Loucy (cell line): Measurements from ENCODE around the gene CEACAM8.

ENCODE experiments used
- H2AFZ ChIP-seq: fragments of 200-600 bp; sonication (generic); 2 replicates; pipeline ENCODE4 v1.6.0; 2016; ENCODE audit warnings: antibody characterized with exemption, mild to moderate bottlenecking, low read length, moderate library complexity
- H3F3A ChIP-seq: fragments of 200-600 bp; 2 replicates; pipeline ENCODE4 v1.6.0; 2016; ENCODE audit warnings: antibody characterized with exemption, low read depth, mild to moderate bottlenecking
- H3K27me3 ChIP-seq: fragments of 200-600 bp; sonication (generic); 2 replicates; pipeline ENCODE4 v1.6.1; 2014; ENCODE audit warnings: low read length, mild to moderate bottlenecking; ENCODE audit not compliant: insufficient read depth, poor library complexity, severe bottlenecking
- H3K36me3 ChIP-seq: fragments of 200-600 bp; sonication (generic); 2 replicates; pipeline ENCODE4 v1.6.1; 2016; ENCODE audit warnings: low read length; ENCODE audit not compliant: insufficient read depth
- H3K4me1 ChIP-seq: fragments of 200-600 bp; sonication (generic); 2 replicates; pipeline ENCODE4 v1.5.1; 2014; ENCODE audit warnings: low read length, mild to moderate bottlenecking; ENCODE audit not compliant: insufficient read depth, poor library complexity, severe bottlenecking
- H3K4me2 ChIP-seq: fragments of 200-600 bp; sonication (generic); 2 replicates; pipeline ENCODE4 v1.6.0; 2014; ENCODE audit warnings: antibody characterized with exemption, low read length, low read depth, mild to moderate bottlenecking; ENCODE audit not compliant: poor library complexity, severe bottlenecking
- H3K4me3 ChIP-seq: fragments of 200-600 bp; sonication (generic); 2 replicates; pipeline ENCODE4 v1.5.1; 2014; ENCODE audit warnings: low read length, mild to moderate bottlenecking, mixed read lengths; ENCODE audit not compliant: poor library complexity, severe bottlenecking
- H3K79me2 ChIP-seq: fragments of 200-600 bp; sonication (generic); 2 replicates; pipeline ENCODE4 v1.6.1; 2014; ENCODE audit warnings: low read length; ENCODE audit not compliant: insufficient read depth
- H3K9ac ChIP-seq: fragments of 200-600 bp; sonication (generic); 2 replicates; pipeline ENCODE4 v1.6.0; 2014; ENCODE audit warnings: mild to moderate bottlenecking, low read depth, low read length, moderate library complexity; ENCODE audit not compliant: poor library complexity, severe bottlenecking
- H3K9me2 ChIP-seq: fragments of 200-600 bp; sonication (generic); replicated peaks from 2 replicates; pipeline ENCODE4 v1.6.1; 2016; ENCODE audit warnings: low read depth, low read length, mixed read lengths
- H3K9me3 ChIP-seq: fragments of 200-600 bp; sonication (generic); 2 replicates; pipeline ENCODE4 v1.6.1; 2014; ENCODE audit warnings: mild to moderate bottlenecking, antibody characterized with exemption, low read length, low read depth; ENCODE audit not compliant: insufficient read depth
- H4K20me1 ChIP-seq: fragments of 200-600 bp; sonication (generic); 2 replicates; pipeline ENCODE4 v1.6.0; 2014; ENCODE audit warnings: antibody characterized with exemption, low read length, mild to moderate bottlenecking; ENCODE audit not compliant: insufficient read depth, poor library complexity, severe bottlenecking
- EZH2phosphoT487 ChIP-seq: fragments of 200-600 bp; IDR thresholded peaks from 2 replicates; pipeline ENCODE4 v1.6.1; 2018; ENCODE audit warnings: antibody characterized with exemption, mild to moderate bottlenecking, moderate library complexity, borderline replicate concordance
- TF ChIP-seq, protein P1 (sequence below): fragments of 200-600 bp; sonication (generic); conservative IDR thresholded peaks from 2 replicates; pipeline ENCODE4 v1.5.1; 2014; ENCODE audit warnings: mild to moderate bottlenecking, antibody characterized with exemption, low read length

The CEACAM8 gene

DNA sequence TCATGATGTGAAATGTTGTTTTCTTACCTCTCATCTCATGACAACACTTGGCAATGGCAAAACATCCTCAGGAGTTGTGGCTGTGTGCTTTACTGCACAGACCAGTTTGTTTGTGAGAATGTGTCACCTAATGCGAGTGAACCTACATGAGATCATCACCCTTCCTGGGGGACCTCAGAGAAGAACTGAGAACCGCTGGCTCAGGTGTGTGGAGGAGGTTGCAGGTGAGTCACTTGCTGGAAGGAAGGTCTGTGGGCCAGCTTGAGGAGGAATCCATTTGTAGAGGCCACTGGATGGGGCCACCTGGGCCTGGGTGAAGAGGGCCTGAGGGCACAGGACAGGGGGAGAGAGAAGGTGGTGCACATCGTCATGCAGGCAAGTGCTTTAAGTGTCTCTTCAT is 63.4 kb downstream of the CEACAM8 start:
- Histone ChIP-seq H3K9me2 (no peaks in the 10 kb centered on the region), H3K4me2 (no peak overlapping the region), H2AFZ (no peak overlapping the region), H3K9ac (no peak overlapping the region), H3K4me1 (peaks cover 18% of the 10 kb centered on the region), H3K27me3 (no peaks in the 10 kb centered on the region), H4K20me1 (no peaks in the 10 kb centered on the region), H3K4me3 (no peak overlapping the region), H3K9me3 (no peaks in the 10 kb centered on the region), H3F3A (no peaks in the 10 kb centered on the region), H3K36me3 (no peaks in the 10 kb centered on the region), H3K79me2 (no peaks in the 10 kb centered on the region)
- TF ChIP-seq EZH2phosphoT487: no peak
- TF ChIP-seq, protein P1, sequence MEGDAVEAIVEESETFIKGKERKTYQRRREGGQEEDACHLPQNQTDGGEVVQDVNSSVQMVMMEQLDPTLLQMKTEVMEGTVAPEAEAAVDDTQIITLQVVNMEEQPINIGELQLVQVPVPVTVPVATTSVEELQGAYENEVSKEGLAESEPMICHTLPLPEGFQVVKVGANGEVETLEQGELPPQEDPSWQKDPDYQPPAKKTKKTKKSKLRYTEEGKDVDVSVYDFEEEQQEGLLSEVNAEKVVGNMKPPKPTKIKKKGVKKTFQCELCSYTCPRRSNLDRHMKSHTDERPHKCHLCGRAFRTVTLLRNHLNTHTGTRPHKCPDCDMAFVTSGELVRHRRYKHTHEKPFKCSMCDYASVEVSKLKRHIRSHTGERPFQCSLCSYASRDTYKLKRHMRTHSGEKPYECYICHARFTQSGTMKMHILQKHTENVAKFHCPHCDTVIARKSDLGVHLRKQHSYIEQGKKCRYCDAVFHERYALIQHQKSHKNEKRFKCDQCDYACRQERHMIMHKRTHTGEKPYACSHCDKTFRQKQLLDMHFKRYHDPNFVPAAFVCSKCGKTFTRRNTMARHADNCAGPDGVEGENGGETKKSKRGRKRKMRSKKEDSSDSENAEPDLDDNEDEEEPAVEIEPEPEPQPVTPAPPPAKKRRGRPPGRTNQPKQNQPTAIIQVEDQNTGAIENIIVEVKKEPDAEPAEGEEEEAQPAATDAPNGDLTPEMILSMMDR: no peak
